Heart left ventricle (tissue), 16 donors: ENCODE data around the gene ATF6. TPM values are rescaled to one million over a fixed set of nuclear protein-coding genes. Genes with fewer than 3 reads are reported as not detected.

Experiments
- ATAC-seq, 4 donors: fragments of 200-7000 bp; cut with Tn5 transposase; one replicate each; pipeline ENCODE4 v1.9.1; 2020 to 2022; ENCODE audit warnings: moderate library complexity in 4 of 4, mild to moderate bottlenecking in 3 of 4, moderate number of reproducible peaks in 1 of 4
- DNase-seq, 5 donors: peaks; one replicate each; pipeline ENCODE4 v3.0.0-alpha.2; 2020
- H3K27ac ChIP-seq, 12 donors: fragments of 200-600 bp; sonication (generic) in 4 of 12; one replicate each; pipeline versions ENCODE4 v1.5.0 to v1.8.0; 2016 to 2022; ENCODE audit warnings: mild to moderate bottlenecking in 2 of 12
- H3K27me3 ChIP-seq, 9 donors: fragments of 200-600 bp; sonication (generic) in 2 of 9; one replicate each; pipeline versions ENCODE4 v1.5.1 to v1.8.0; 2016 to 2022; ENCODE audit warnings: mild to moderate bottlenecking in 3 of 9
- H3K36me3 ChIP-seq, 9 donors: fragments of 200-600 bp; sonication (generic) in 2 of 9; one replicate each; pipeline versions ENCODE4 v1.5.0 to v1.8.0; 2018 to 2022; ENCODE audit warnings: mild to moderate bottlenecking in 2 of 9
- H3K4me1 ChIP-seq, 12 donors: fragments of 200-600 bp; sonication (generic) in 4 of 12; one replicate each; pipeline versions ENCODE4 v1.5.0 to v1.8.0; 2016 to 2022; ENCODE audit warnings: mild to moderate bottlenecking in 3 of 12
- H3K4me3 ChIP-seq, 12 donors: fragments of 200-600 bp; sonication (generic) in 4 of 12; one replicate each; pipeline versions ENCODE4 v1.5.0 to v1.8.0; 2017 to 2022; ENCODE audit warnings: mild to moderate bottlenecking in 9 of 12, moderate library complexity in 4 of 12
- H3K9me3 ChIP-seq, 12 donors: fragments of 200-600 bp; sonication (generic) in 4 of 12; one replicate each; pipeline versions ENCODE4 v1.5.0 to v1.8.0; 2016 to 2022; ENCODE audit warnings: mild to moderate bottlenecking in 1 of 12
- POLR2A ChIP-seq, 2 donors: fragments of 450-650 bp; IDR thresholded peaks; one replicate each; pipeline ENCODE4 v1.6.1; 2017; ENCODE audit warnings: antibody characterized with exemption in 2 of 2, mild to moderate bottlenecking in 2 of 2, moderate library complexity in 2 of 2
- WGBS, 4 donors: extraction: QIAGEN DNeasy Blood & Tissue Kit in 2 of 4; methylation state at CpG; one replicate each; pipeline versions ENCODE4 v1.1.5 to v1.1.7; 2013 to 2018; 5-methylcytosine and 5-hydroxymethylcytosine counted together
- intact Hi-C, 10 donors: fragments of 100-400 bp; cut with DNase I; formaldehyde crosslinking; loops; one replicate each; pipeline versions ENCODE4 v1.11.1 to v1.14.2; 2022
- polyA plus RNA-seq, 2 donors: library from polyadenylated mRNA; stranded (reverse); fragments of 200-250 nt; gene quantifications; one replicate each; pipeline ENCODE4 v1.2.3, GENCODE V29; 2013
- total RNA-seq, 9 donors: library from RNA; depleted of rRNA in 2 of 9; stranded (reverse); fragments of >200 nt in 2 of 9; fragmentation: NEBNext Ultra II Directional in 3 of 9; extraction: Animal tissue kit (Norgen Biotek cat#: 25700) in 3 of 9; gene quantifications; one replicate each; pipeline versions ENCODE4 v1.1.0 to v1.2.4, GENCODE V29; 2016 to 2023
- TF ChIP-seq, protein P1 (sequence below), 12 donors: fragments of 200-600 bp; sonication (generic) in 4 of 12; IDR thresholded peaks; one replicate each; pipeline versions ENCODE4 v1.5.0 to v1.8.0; 2018 to 2022; ENCODE audit warnings: antibody characterized with exemption in 12 of 12, mild to moderate bottlenecking in 5 of 12
- donor health status: ischemic (EF 13 %, LVEDD 7.1; RV severe dilation, severe dysfunction).
- donor health status: healthy with polysubstance abuse.
- donor health status: DM: no; HTN: yes; CAD: no.
- donor health status: DM: no; HTN: no; CAD: no.
- donor health status: ischemic (EF 25% LVEDD 6.9; RV normal size, moderate dysfunction).
- donor health status: ischemic (EF 25% LVEDD 5.7; RV mildly dilated, moderate dysfunction).
- donor health status: healthy.
- donor health status: DM: yes; HTN: yes; CAD: no.
- donor health status: ischemic (EF 35%, LVEDD 5.7; RV mildly dilated, moderate dysfunction).
- donor health status: nonischemic (EF 11% LVEDD 7.7; RV severe dilation, severe dysfunction).
- donor health status: DM: yes; HTN: yes; CAD: no.
- donor health status: PGD.
- donor health status: ischemic (EF 29% LVEDD 5.4; RV normal size, mild dysfunction).
- donor health status: nonischemic (EF 23%, LVEDD 6.1; RV moderate dilation, normal function).

Gene ATF6
- total and polyA plus RNA-seq, 11 donors = 3.0 to 24.4 (median 16.3) TPM

DNA sequence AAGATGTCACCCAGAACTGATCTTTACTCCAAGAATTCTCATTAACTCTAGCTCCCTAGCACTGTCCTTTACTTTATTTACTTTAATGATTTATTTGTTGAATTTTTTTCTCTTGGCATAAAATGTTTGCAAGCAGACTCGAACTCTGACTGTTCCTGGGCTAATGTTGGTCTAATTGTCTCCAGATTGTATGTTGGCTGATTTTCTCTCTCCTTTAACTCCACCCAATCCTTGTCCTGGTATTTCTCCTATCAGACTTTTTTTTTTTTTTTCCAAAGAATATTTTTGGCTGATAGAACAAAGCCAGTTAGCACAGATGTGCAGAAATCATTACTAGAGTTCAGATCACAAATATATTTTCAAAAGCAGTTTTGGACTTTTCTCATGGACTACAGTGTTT, 82.6 kb downstream of the ATF6 start:
- Histone ChIP-seq H3K27ac (no peak overlapping the region), H3K4me3 (no peak overlapping the region), H3K9me3 (no peaks in the 10 kb centered on the region), H3K4me1 (peaks cover 0 to 23% (median 5%) of the 10 kb centered on the region in 12 donors), H3K36me3 (peaks cover 0 to 55% (median 40%) of the 10 kb centered on the region in 9 donors), H3K27me3 (no peaks in the 10 kb centered on the region)
- WGBS, 4 donors = 14 to 37% (median 21%) methylated on average over 1 of the region's 1 CpG
- intact Hi-C loops = loop anchor here in 1 of 10 donors (10.0 kb wide), 1 partner anchor 54 kb away; no protein-coding TSS in a partner anchor
- DNase-seq (no peak), ATAC-seq (no peak)
- TF ChIP-seq, protein P1, sequence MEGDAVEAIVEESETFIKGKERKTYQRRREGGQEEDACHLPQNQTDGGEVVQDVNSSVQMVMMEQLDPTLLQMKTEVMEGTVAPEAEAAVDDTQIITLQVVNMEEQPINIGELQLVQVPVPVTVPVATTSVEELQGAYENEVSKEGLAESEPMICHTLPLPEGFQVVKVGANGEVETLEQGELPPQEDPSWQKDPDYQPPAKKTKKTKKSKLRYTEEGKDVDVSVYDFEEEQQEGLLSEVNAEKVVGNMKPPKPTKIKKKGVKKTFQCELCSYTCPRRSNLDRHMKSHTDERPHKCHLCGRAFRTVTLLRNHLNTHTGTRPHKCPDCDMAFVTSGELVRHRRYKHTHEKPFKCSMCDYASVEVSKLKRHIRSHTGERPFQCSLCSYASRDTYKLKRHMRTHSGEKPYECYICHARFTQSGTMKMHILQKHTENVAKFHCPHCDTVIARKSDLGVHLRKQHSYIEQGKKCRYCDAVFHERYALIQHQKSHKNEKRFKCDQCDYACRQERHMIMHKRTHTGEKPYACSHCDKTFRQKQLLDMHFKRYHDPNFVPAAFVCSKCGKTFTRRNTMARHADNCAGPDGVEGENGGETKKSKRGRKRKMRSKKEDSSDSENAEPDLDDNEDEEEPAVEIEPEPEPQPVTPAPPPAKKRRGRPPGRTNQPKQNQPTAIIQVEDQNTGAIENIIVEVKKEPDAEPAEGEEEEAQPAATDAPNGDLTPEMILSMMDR (IDR thresholded peaks at IDR 0.05) = no peak
- no peak for TF ChIP-seq POLR2A (IDR thresholded peaks at IDR 0.05)

GRCh38 chr1:161849518-161849917, 83.4 kb downstream of the ATF6 start:
- no peak for DNase-seq

GRCh38 chr1:161855260-161855659, 89.1 kb downstream of the ATF6 start:
- no peaks in the 10 kb centered on the region for H3K4me1 ChIP-seq
- no peaks in the 10 kb centered on the region for H3K9me3 ChIP-seq
- ATAC-seq = no peak
- no peak overlapping the region for H3K4me3 ChIP-seq
- peaks cover 0 to 77% (median 44%) of the 10 kb centered on the region in 9 donors for H3K36me3 ChIP-seq
- 95 to 98% (median 97%) methylated on average over 1 of the region's 1 CpG for WGBS, 4 donors
- no peaks in the 10 kb centered on the region for H3K27me3 ChIP-seq
- no peak for DNase-seq
- no peak for TF ChIP-seq POLR2A (IDR thresholded peaks at IDR 0.05)
- TF ChIP-seq, protein P1 (IDR thresholded peaks at IDR 0.05) = no peak
- intact Hi-C loops = no loop called here
- no peak overlapping the region for H3K27ac ChIP-seq

More at GRCh38 chr1:161849518-161849917, 83.4 kb downstream of the ATF6 start:
- Histone ChIP-seq H3K4me3 (no peak overlapping the region), H3K36me3 (peaks cover 0 to 61% (median 49%) of the 10 kb centered on the region in 9 donors), H3K27me3 (no peaks in the 10 kb centered on the region), H3K27ac (no peak overlapping the region), H3K9me3 (no peaks in the 10 kb centered on the region), H3K4me1 (peaks cover 0 to 23% (median 5%) of the 10 kb centered on the region in 12 donors)
- no peak for ATAC-seq
- TF ChIP-seq, protein P1 (IDR thresholded peaks at IDR 0.05) = no peak
- TF ChIP-seq POLR2A (IDR thresholded peaks at IDR 0.05) = no peak
- intact Hi-C loops = loop anchor here in 1 of 10 donors (10.0 kb wide), 1 partner anchor 55 kb away; no protein-coding TSS in a partner anchor

- H3K9me3 ChIP-seq = no peaks in the 10 kb centered on the region
- H3K27me3 ChIP-seq = no peaks in the 10 kb centered on the region
- TF ChIP-seq, protein P1 (IDR thresholded peaks at IDR 0.05) = no peak
- TF ChIP-seq POLR2A (IDR thresholded peaks at IDR 0.05) = no peak
- no peaks in the 10 kb centered on the region for H3K4me1 ChIP-seq
- DNase-seq (no peak), ATAC-seq (no peak)
- no peak overlapping the region for H3K4me3 ChIP-seq
- intact Hi-C loops = no loop called here
- peaks cover 0 to 75% (median 48%) of the 10 kb centered on the region in 9 donors for H3K36me3 ChIP-seq
- no peak overlapping the region for H3K27ac ChIP-seq
- 95 to 98% (median 96%) methylated on average over 1 of the region's 1 CpG for WGBS, 4 donors
These were observed 92.2 kb downstream of the ATF6 start for GRCh38 chr1:161858271-161858670.
